ENCODE data around the gene ATP10B. TPM values are rescaled to one million over a fixed set of nuclear protein-coding genes. Genes with fewer than 3 reads are reported as not detected.

ATP10B gene
- polyA plus RNA-seq, 1 donor (not counting 4 experiments of a cell fraction or from before 2014, with no cell fraction given): 0.25 TPM

- Histone ChIP-seq H4K20me1 (ENCODE audit: control insufficient read depth, extremely low read depth, insufficient read depth, low read length) (no peaks in the 10 kb centered on the region), H3K27ac (ENCODE audit: control insufficient read depth, insufficient read depth, low read length) (no peak overlapping the region), H2AFZ (ENCODE audit: control insufficient read depth, low read length) (no peak overlapping the region), H3K36me3 (ENCODE audit: control insufficient read depth in 2 of 2, extremely low read depth in 1 of 2, insufficient read depth in 2 of 2, low read length in 2 of 2) (no peaks in the 10 kb centered on the region), H3K4me1 (ENCODE audit: control insufficient read depth, extremely low read depth, insufficient read depth, low read length) (no peaks in the 10 kb centered on the region), H3K27me3 (ENCODE audit: control insufficient read depth, extremely low read depth, insufficient read depth, low read length) (no peaks in the 10 kb centered on the region), H3K4me2 (ENCODE audit: control insufficient read depth, extremely low read depth, insufficient read depth, low read depth, low read length) (no peak overlapping the region), H3K9me3 (ENCODE audit: control insufficient read depth, low read depth, low read length) (no peaks in the 10 kb centered on the region), H3K9ac (ENCODE audit: control insufficient read depth, extremely low read depth, insufficient read depth, low read length) (no peak overlapping the region), H3K79me2 (ENCODE audit: control insufficient read depth, insufficient read depth, low read length) (no peaks in the 10 kb centered on the region), H3K9me1 (ENCODE audit: control insufficient read depth, extremely low read depth, insufficient read depth, low read length) (no peaks in the 10 kb centered on the region), H3K4me3 (ENCODE audit: control insufficient read depth in 2 of 3, extremely low read depth in 1 of 3, insufficient read depth in 2 of 3, low read depth in 1 of 3, low read length in 3 of 3) (no peak overlapping the region)
- no peak for DNase-seq (ENCODE audit: low read depth, low spot score)
- TF ChIP-seq EZH2 (IDR thresholded peaks at IDR 0.05; ENCODE audit: low read length) (no peak), CTCF (optimal IDR thresholded peaks at IDR 0.05 in 1 of 3, IDR thresholded peaks at IDR 0.05 in 1 of 3, conservative IDR thresholded peaks at IDR 0.05 in 1 of 3; ENCODE audit: extremely low read depth in 1 of 3, insufficient read depth in 2 of 3, low read length in 3 of 3) (no peak)
- no peak for FAIRE-seq
- dilution Hi-C loops (cut with MboI; ENCODE audit: extremely low pct_ligation_motif_present, low sequenced_read_pairs): no loop called here
Observed at GRCh38 chr5:160767062-160767461, 84.9 kb downstream of the ATP10B start.

GRCh38 chr5:160760008-160760407 lies 92.0 kb downstream of the ATP10B start:
- no peak overlapping the region for H3K27ac ChIP-seq (ENCODE audit: control insufficient read depth, insufficient read depth, low read length)
- H3K4me3 ChIP-seq (ENCODE audit: control insufficient read depth in 2 of 3, extremely low read depth in 1 of 3, insufficient read depth in 2 of 3, low read depth in 1 of 3, low read length in 3 of 3): no peak overlapping the region
- DNase-seq (ENCODE audit: low read depth, low spot score): no peak
- H3K4me2 ChIP-seq (ENCODE audit: control insufficient read depth, extremely low read depth, insufficient read depth, low read depth, low read length): no peak overlapping the region
- no peak overlapping the region for H3K9ac ChIP-seq (ENCODE audit: control insufficient read depth, extremely low read depth, insufficient read depth, low read length)
- TF ChIP-seq CTCF (optimal IDR thresholded peaks at IDR 0.05 in 1 of 3, IDR thresholded peaks at IDR 0.05 in 1 of 3, conservative IDR thresholded peaks at IDR 0.05 in 1 of 3; ENCODE audit: extremely low read depth in 1 of 3, insufficient read depth in 2 of 3, low read length in 3 of 3): no peak
- no peak for TF ChIP-seq EZH2 (IDR thresholded peaks at IDR 0.05; ENCODE audit: low read length)
- no peaks in the 10 kb centered on the region for H3K36me3 ChIP-seq (ENCODE audit: control insufficient read depth in 2 of 2, extremely low read depth in 1 of 2, insufficient read depth in 2 of 2, low read length in 2 of 2)
- H3K27me3 ChIP-seq (ENCODE audit: control insufficient read depth, extremely low read depth, insufficient read depth, low read length): no peaks in the 10 kb centered on the region
- FAIRE-seq: no peak
- H3K9me1 ChIP-seq (ENCODE audit: control insufficient read depth, extremely low read depth, insufficient read depth, low read length): no peaks in the 10 kb centered on the region
- H3K79me2 ChIP-seq (ENCODE audit: control insufficient read depth, insufficient read depth, low read length): no peaks in the 10 kb centered on the region
- no peaks in the 10 kb centered on the region for H3K4me1 ChIP-seq (ENCODE audit: control insufficient read depth, extremely low read depth, insufficient read depth, low read length)
- H3K9me3 ChIP-seq (ENCODE audit: control insufficient read depth, low read depth, low read length): no peaks in the 10 kb centered on the region
- no peaks in the 10 kb centered on the region for H4K20me1 ChIP-seq (ENCODE audit: control insufficient read depth, extremely low read depth, insufficient read depth, low read length)
- dilution Hi-C loops (cut with MboI; ENCODE audit: extremely low pct_ligation_motif_present, low sequenced_read_pairs): no loop called here
- no peak overlapping the region for H2AFZ ChIP-seq (ENCODE audit: control insufficient read depth, low read length)

Measured in keratinocyte (primary cell).